ENCODE measurements around the gene NGEF.

The NGEF gene

DNA sequence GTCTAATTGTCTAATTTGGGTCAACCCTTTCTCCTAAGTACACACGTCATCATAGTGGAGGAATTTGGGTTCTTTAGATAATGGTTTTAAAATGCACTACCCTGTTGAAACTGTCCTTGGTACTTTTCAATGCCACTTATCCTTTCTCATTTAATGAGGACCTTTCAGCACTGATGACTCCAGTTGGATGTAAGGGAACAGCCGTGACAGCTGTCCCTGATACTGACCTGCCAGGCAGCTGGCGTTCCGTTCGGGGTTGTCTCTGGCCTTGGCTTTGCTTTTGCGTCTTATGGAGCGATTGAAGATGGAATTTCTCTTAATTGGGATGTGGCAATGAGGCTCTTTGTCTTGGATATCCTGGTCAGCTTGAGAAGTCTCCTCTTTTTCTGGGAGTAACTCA lies 38.7 kb downstream of the NGEF start:
- no peak for TF ChIP-seq CTCF (IDR thresholded peaks at IDR 0.05)

- TF ChIP-seq CTCF (IDR thresholded peaks at IDR 0.05), result no peak
Observed at GRCh38 chr2:232973796-232974195, 39.3 kb downstream of the NGEF start.

GRCh38 chr2:232973011-232973735 lies 39.9 kb downstream of the NGEF start:
- TF ChIP-seq CTCF (IDR thresholded peaks at IDR 0.05), result no peak

- TF ChIP-seq CTCF (IDR thresholded peaks at IDR 0.05), result no peak
Observed at GRCh38 chr2:232971744-232972143, 41.3 kb downstream of the NGEF start.

GRCh38 chr2:232970051-232970450 lies 43.0 kb downstream of the NGEF start:
- no peak for TF ChIP-seq CTCF (IDR thresholded peaks at IDR 0.05)

DNA sequence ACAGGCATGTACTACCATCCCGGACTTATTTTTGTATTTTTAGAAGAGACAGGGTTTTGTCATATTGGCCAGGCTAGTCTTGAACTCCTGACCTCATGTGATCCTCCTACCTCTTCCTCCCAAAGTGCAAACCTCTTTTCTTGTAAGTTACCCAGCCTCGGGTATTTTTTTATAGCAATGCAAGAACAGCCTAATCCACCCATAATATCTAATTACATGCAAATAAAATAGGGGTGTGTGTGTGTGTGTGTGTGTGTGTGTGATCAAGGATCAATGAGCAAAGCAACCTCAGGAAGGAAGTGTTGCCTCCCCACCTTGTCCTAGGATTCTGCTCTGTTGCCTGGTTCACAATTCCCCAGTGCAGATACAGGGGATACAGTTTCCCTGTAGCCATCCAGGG lies 45.6 kb downstream of the NGEF start:
- TF ChIP-seq CTCF (IDR thresholded peaks at IDR 0.05), result no peak

GRCh38 chr2:232966122-232966521 lies 46.9 kb downstream of the NGEF start:
- TF ChIP-seq CTCF (IDR thresholded peaks at IDR 0.05), result no peak

DNA sequence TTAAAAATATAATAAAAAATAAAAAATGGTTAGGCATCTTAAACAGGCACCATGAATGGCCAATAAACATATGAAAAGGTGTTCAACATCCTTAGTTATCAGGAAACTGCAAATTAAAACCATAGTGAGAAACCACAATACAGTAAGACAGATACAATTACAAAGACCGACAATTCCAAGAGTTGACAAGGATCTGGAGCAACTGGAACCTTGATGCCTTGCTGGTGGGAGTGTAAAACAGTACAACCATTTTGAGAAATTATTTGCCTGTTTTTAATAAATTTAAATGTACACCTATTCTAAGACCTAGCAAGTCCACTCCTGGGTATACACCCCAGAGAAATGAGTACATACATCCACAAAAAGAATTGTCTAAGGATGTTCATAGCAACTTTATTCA lies 49.1 kb downstream of the NGEF start:
- no peak for TF ChIP-seq CTCF (IDR thresholded peaks at IDR 0.05)

Measured in LNCAP (cell line).